T-helper 2 cell treated with Interferon-gamma antibody and Interleukin-4, amounts not matched to agents 5 μg/mL and 100 μg/mL, for 36 hours (primary cell): ENCODE results near the gene GLYR1.
A peak's percentile ranks its signal among the peaks of the same experiment; 100 is the strongest.

Source experiments
- DNase-seq: peaks from one replicate; pipeline ENCODE4 v3.0.0; 2021; ENCODE audit warnings: low spot score
- H3K27ac Mint-ChIP-seq: one replicate; pipeline ENCODE4 v1.8.0; 2021; ENCODE audit warnings: mild to moderate bottlenecking, mixed read lengths
- H3K27me3 Mint-ChIP-seq: one replicate; pipeline ENCODE4 v1.8.0; 2021; ENCODE audit warnings: low read depth, mixed read lengths
- H3K36me3 Mint-ChIP-seq: one replicate; pipeline ENCODE4 v1.8.0; 2021; ENCODE audit warnings: low read depth, mixed read lengths
- H3K4me1 Mint-ChIP-seq: one replicate; pipeline ENCODE4 v1.8.0; 2021; ENCODE audit warnings: low read depth, mixed read lengths
- H3K4me3 Mint-ChIP-seq: one replicate; pipeline ENCODE4 v1.8.0; 2022; ENCODE audit warnings: mild to moderate bottlenecking, moderate library complexity, mixed read lengths
- H3K9me3 Mint-ChIP-seq: one replicate; pipeline ENCODE4 v1.8.0; 2021; ENCODE audit warnings: mixed read lengths

GLYR1 gene

GRCh38 chr16:4847774-4848587 is 893 bp upstream of the GLYR1 start:
- H3K4me1 Mint-ChIP-seq: peaks cover 49% of the 10 kb centered on the region
- no peaks in the 10 kb centered on the region for H3K9me3 Mint-ChIP-seq
- H3K36me3 Mint-ChIP-seq: peaks cover 38% of the 10 kb centered on the region
- no peaks in the 10 kb centered on the region for H3K27me3 Mint-ChIP-seq
- H3K4me3 Mint-ChIP-seq: peak overlapping the region; percentile 92
- peak; percentile 28 for DNase-seq
- H3K27ac Mint-ChIP-seq: peak overlapping the region; percentile 85

- peaks cover 42% of the 10 kb centered on the region for H3K4me1 Mint-ChIP-seq
- peak overlapping the region; percentile 84 for H3K4me3 Mint-ChIP-seq
- peak; percentile 22 for DNase-seq
- H3K27me3 Mint-ChIP-seq: no peaks in the 10 kb centered on the region
- peak overlapping the region; percentile 87 for H3K27ac Mint-ChIP-seq
- no peaks in the 10 kb centered on the region for H3K9me3 Mint-ChIP-seq
- peaks cover 40% of the 10 kb centered on the region for H3K36me3 Mint-ChIP-seq
Measured at GRCh38 chr16:4846503-4846900, 586 bp downstream of the GLYR1 start.

- Mint-ChIP-seq H3K27ac (no peak overlapping the region), H3K4me1 (peaks cover 10% of the 10 kb centered on the region), H3K36me3 (peaks cover 63% of the 10 kb centered on the region), H3K9me3 (no peaks in the 10 kb centered on the region), H3K4me3 (no peak overlapping the region), H3K27me3 (no peaks in the 10 kb centered on the region)
- no peak for DNase-seq
Measured at GRCh38 chr16:4840984-4841383, 6.1 kb downstream of the GLYR1 start.

GRCh38 chr16:4839942-4840341 is 7.1 kb downstream of the GLYR1 start:
- no peak overlapping the region for H3K27ac Mint-ChIP-seq
- H3K36me3 Mint-ChIP-seq: peaks cover 56% of the 10 kb centered on the region

GRCh38 chr16:4837733-4838501 is 9.2 kb downstream of the GLYR1 start:
- Mint-ChIP-seq H3K36me3 (peaks cover 40% of the 10 kb centered on the region), H3K27me3 (no peaks in the 10 kb centered on the region), H3K9me3 (no peaks in the 10 kb centered on the region), H3K4me3 (no peak overlapping the region), H3K27ac (no peak overlapping the region), H3K4me1 (no peaks in the 10 kb centered on the region)
- no peak for DNase-seq

More at GRCh38 chr16:4839942-4840341, 7.1 kb downstream of the GLYR1 start:
- Mint-ChIP-seq H3K27me3 (no peaks in the 10 kb centered on the region), H3K9me3 (no peaks in the 10 kb centered on the region), H3K4me1 (peaks cover 3% of the 10 kb centered on the region), H3K4me3 (no peak overlapping the region)
- no peak for DNase-seq

GRCh38 chr16:4836727-4837126 is 10.4 kb downstream of the GLYR1 start:
- no peak for DNase-seq
- Mint-ChIP-seq H3K27ac (peak overlapping the region; percentile 41), H3K36me3 (peaks cover 48% of the 10 kb centered on the region), H3K9me3 (no peaks in the 10 kb centered on the region), H3K4me1 (no peaks in the 10 kb centered on the region), H3K27me3 (no peaks in the 10 kb centered on the region), H3K4me3 (no peak overlapping the region)

- Mint-ChIP-seq H3K36me3 (peaks cover 42% of the 10 kb centered on the region), H3K27me3 (no peaks in the 10 kb centered on the region), H3K9me3 (no peaks in the 10 kb centered on the region), H3K4me3 (no peak overlapping the region), H3K4me1 (no peaks in the 10 kb centered on the region), H3K27ac (no peak overlapping the region)
- DNase-seq: no peak
Measured at GRCh38 chr16:4833584-4833983, 13.5 kb downstream of the GLYR1 start.

GRCh38 chr16:4832698-4833343 is 14.3 kb downstream of the GLYR1 start:
- H3K27me3 Mint-ChIP-seq: no peaks in the 10 kb centered on the region
- H3K9me3 Mint-ChIP-seq: no peaks in the 10 kb centered on the region
- peaks cover 42% of the 10 kb centered on the region for H3K36me3 Mint-ChIP-seq
- H3K4me3 Mint-ChIP-seq: no peak overlapping the region
- DNase-seq: no peak
- no peaks in the 10 kb centered on the region for H3K4me1 Mint-ChIP-seq
- no peak overlapping the region for H3K27ac Mint-ChIP-seq

GRCh38 chr16:4831616-4832015 is 15.5 kb downstream of the GLYR1 start:
- no peak for DNase-seq
- no peak overlapping the region for H3K27ac Mint-ChIP-seq
- no peak overlapping the region for H3K4me3 Mint-ChIP-seq
- peaks cover 41% of the 10 kb centered on the region for H3K36me3 Mint-ChIP-seq
- H3K27me3 Mint-ChIP-seq: no peaks in the 10 kb centered on the region
- no peaks in the 10 kb centered on the region for H3K4me1 Mint-ChIP-seq
- H3K9me3 Mint-ChIP-seq: no peaks in the 10 kb centered on the region

GRCh38 chr16:4830408-4830807 is 16.7 kb downstream of the GLYR1 start:
- peaks cover 37% of the 10 kb centered on the region for H3K36me3 Mint-ChIP-seq
- H3K27ac Mint-ChIP-seq: no peak overlapping the region

GRCh38 chr16:4828567-4829321 is 18.3 kb downstream of the GLYR1 start:
- no peak overlapping the region for H3K27ac Mint-ChIP-seq
- DNase-seq: no peak
- H3K4me1 Mint-ChIP-seq: no peaks in the 10 kb centered on the region
- no peaks in the 10 kb centered on the region for H3K9me3 Mint-ChIP-seq
- H3K36me3 Mint-ChIP-seq: peaks cover 46% of the 10 kb centered on the region
- no peak overlapping the region for H3K4me3 Mint-ChIP-seq
- H3K27me3 Mint-ChIP-seq: no peaks in the 10 kb centered on the region

More at GRCh38 chr16:4830408-4830807, 16.7 kb downstream of the GLYR1 start:
- Mint-ChIP-seq H3K4me3 (no peak overlapping the region), H3K27me3 (no peaks in the 10 kb centered on the region), H3K9me3 (no peaks in the 10 kb centered on the region), H3K4me1 (no peaks in the 10 kb centered on the region)
- DNase-seq: no peak

GRCh38 chr16:4826980-4827379 is 20.1 kb downstream of the GLYR1 start:
- H3K27me3 Mint-ChIP-seq: no peaks in the 10 kb centered on the region
- peaks cover 47% of the 10 kb centered on the region for H3K36me3 Mint-ChIP-seq
- no peak overlapping the region for H3K27ac Mint-ChIP-seq
- DNase-seq: no peak
- H3K4me1 Mint-ChIP-seq: no peaks in the 10 kb centered on the region
- no peak overlapping the region for H3K4me3 Mint-ChIP-seq
- H3K9me3 Mint-ChIP-seq: no peaks in the 10 kb centered on the region

- Mint-ChIP-seq H3K27me3 (no peaks in the 10 kb centered on the region), H3K4me3 (no peak overlapping the region), H3K4me1 (no peaks in the 10 kb centered on the region), H3K27ac (no peak overlapping the region), H3K9me3 (no peaks in the 10 kb centered on the region), H3K36me3 (peaks cover 48% of the 10 kb centered on the region)
- no peak for DNase-seq
Measured at GRCh38 chr16:4826526-4826925, 20.6 kb downstream of the GLYR1 start.
